Measurements from ENCODE around the gene MIF4GD.
"Not testable (repeated sequence)": the region's sequence is repeated elsewhere in the genome, so short reads cannot be mapped to it uniquely, and the experiment has no call there.

MIF4GD gene

GRCh38 chr17:75257228-75257627 lies 13.8 kb downstream of the MIF4GD start:
- not testable (repeated sequence) for DNase-seq

GRCh38 chr17:75255954-75256698 lies 14.9 kb downstream of the MIF4GD start:
- DNase-seq = not testable (repeated sequence)

DNA sequence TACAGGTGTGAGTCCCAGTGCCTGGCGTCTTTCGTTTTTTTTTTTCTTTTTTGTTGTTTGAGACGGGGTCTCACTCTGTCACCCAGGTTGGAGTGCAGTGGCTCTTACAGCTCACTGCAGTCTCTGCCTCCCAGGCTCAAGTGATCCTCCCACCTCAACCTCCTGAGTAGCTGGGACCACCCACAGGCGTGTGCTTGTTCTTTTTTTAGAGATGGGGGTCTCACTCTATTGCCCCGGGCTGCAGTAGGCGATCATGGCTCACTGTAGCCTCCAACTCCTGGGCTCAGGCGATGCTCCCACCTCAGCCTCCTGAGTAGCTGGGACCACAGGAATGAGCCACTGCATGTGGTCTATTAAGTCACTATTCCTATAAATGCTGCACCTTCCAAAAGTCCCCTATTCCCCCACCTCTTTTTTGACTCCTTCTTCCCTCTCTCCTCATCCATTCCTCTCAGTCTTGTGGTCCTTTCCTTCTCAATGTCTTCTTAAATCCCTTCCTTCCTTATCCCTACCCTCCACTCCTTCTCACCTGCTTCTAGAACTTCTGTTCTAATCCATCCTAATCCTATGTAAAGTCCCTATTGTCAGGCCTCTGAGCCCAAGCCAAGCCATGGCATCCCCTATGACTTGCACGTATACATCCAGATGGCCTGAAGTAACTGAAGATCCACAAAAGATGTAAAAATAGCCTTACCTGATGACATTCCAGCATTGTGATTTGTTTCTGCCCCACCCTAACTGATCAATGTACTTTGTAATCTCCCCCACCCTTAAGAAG lies 18.8 kb downstream of the MIF4GD start:
- no peak for DNase-seq

GRCh38 chr17:75250009-75250471 lies 21.0 kb downstream of the MIF4GD start:
- DNase-seq = no peak

DNA sequence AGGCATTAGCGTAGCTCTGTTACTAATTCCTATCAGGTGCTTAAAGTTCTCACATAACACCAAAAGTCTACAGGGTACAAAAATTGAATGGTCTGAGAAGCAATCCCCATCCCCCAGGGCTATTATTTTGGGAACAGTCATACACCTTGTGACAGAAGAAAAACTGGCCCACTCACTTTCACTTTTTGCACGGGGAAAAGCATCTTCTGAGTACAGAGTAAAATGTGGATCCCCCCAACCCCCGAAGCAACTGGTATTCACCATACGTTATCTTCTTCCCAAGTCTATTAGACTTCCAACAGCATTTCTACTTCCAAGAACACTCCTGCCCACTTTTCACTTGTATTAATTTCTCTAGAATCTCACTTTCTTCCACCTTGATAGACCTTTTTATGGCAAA lies 21.5 kb downstream of the MIF4GD start:
- no peak for DNase-seq

DNA sequence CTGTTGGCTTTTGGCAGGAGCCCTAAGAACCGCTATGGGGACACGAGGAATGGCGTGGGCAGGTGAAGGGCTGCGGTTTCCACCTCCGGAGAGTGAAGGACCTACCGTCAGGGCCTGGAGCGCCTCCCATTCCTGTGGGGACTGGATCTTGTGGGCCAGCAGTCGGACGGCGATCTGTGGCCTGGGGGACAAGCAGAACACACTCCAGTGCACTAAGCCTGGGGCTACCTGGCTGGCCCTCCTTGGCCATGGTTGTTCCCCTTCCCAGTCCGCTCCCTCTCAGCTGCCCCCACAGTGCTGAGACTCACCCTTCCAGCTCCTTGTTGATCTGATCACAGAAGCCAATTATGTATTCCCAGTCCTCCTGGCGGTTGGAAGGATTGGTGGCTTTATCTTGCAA lies 24.6 kb downstream of the MIF4GD start:
- DNase-seq = no peak

DNA sequence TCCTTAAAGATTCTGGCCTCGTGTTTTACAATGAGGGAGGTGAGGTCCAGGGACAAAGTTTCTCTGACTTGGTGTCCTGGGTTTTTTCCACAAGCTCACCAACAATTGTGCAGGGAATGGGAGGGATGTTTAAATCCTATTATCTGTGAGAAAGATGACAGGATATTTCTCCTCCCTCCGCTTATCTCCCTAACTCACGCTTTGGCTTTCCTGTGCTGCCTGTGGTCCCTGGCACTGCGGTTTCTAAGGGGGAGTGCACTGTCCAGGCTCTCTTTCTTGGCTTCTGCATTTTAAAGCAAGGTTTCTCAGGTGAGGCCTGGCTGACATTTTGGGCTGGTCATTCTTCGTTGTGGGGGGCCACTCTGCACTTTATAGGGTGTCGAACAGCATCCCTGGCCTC lies 26.0 kb downstream of the MIF4GD start:
- DNase-seq = no peak

GRCh38 chr17:75244133-75244866 lies 26.7 kb downstream of the MIF4GD start:
- no peak for DNase-seq

DNA sequence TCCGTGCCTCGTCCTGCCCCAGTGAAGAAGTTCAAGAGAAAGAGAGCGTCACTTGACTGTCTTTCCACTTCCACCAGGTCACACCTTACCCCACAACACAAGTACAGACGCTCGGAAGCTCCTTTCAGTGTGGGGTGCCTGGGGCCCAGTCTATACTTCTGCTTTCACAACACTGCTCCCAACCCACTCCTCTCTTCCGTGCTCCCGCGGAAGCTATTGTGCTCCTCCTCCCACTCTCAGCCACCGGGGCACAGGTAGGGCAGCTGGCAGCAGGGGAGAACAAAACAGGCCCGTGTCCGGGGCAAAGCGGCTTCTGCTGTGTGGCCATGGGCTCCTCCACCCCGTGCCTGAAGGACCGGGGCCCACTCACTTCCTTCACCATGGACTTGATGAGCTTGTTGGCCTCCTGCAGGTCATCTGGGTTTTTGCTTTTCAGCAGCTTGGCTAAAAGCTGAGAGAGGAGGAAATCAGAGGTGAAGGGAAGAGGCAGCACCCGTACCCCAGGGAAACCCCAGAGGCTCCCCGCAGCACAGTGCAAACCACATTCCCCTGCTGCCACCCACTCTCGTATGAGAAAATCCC lies 28.5 kb downstream of the MIF4GD start:
- DNase-seq = no peak

DNA sequence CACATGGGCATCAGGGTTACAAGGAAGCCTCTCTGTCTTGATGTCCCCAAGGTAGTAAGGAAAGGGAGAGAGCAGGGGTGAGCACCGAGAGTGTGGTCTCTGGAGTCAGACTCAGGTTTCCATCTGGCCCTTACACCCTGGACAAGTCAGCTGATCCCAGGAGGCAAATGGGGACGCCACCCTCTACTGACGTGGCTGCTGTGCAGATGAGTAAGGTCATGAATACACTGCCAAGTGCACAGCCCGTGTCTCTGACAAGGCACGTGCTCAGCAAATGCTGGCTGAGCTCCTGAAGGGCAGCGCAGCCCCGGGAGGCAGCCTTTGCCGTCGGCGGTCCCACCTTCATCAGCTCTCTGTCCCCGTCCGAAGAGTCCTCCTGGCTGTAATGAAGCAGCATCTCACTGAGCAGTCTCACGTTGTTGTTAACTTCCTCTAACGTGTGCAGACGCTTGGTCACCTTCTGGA lies 29.0 kb downstream of the MIF4GD start:
- DNase-seq = no peak

DNA sequence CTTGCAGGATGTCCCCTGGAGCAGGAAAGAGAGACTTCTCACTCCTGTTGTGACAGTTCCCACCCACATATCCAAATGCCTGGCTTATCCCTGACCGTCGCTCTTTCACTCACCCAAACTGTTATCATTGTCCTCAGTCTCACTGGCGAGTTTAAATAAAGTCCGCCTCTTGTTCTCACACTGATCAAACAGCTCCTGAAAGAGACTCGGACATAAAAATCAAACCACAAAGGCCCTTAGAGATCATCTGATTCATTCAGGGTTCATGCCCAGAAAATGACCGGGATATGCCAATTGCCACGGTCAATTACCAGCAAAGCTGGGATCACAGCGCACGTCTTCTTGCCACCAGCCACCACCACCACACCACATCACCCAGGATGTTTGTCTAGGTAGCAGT lies 29.5 kb downstream of the MIF4GD start:
- no peak for DNase-seq

DNA sequence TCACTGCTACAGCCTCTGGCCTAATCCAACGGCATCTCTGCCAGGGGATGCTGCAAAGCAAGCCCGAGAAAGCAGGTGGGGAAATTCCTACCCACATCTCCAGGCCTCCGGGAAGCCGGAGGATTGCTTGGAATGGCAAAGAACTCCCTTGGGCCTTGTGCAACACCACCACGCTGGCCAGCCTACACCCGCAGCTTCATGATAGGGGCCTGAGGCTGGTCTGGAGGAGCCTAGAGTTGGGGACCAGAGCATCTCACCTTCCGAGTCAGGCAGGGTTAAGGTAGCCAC lies 29.9 kb downstream of the MIF4GD start:
- DNase-seq = no peak

DNA sequence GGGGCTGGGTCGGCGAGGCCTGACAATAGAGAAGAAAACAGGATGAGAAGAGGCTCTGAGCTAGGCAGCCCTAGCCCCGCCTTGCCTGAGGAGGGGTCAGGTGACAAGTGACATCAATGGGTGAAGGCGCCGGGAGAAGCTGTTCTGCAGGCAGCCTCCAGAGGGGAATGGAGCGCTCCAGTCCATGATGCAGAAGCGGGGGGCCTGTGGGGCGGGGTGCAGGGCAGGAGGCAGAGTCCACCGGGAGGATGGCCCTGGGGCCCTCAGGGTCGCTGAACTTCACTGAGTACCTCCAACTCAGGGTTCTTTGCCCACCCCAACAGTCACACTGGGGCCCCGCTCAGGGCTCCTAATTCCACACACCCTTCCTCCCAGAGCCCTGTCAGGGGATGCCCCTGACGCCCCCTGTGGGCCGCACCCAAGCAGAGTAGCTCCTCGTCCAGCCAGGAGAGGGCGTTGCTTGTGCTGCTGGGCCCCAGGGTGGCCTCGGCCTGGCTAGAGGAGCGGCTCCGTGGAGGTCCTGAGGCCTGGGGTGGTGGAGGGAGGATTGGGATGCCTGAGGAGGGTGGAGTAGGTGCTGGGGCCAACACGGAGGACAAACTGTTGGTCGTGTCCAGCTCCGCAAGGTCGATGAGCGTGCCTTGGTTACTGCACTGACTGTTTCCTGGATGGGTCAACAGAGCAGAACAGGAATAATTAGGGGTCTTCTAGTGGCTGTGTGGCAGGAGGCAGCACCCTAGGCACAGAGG lies 30.5 kb downstream of the MIF4GD start:
- DNase-seq = no peak

GRCh38 chr17:75239778-75240393 lies 31.1 kb downstream of the MIF4GD start:
- no peak for DNase-seq

DNA sequence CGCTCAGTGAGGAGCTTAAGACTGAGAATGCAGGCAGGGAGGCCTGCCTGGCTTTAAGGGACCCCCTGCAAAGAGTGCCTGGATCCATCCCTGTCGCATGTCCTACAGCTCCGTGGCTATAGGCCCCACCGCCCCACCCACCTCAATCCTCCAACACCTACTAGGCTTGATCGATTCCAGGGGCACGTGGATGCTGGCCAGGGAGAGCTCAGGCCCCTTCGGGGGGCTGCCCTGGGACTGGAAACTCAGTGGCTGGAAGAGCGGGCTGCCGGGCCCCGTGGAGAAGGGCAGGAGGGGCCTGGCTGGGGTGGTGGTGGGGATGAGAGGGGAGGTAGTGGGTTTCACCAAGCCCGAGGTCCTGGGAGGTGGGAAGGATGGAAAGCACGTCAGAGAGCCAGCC lies 31.8 kb downstream of the MIF4GD start:
- no peak for DNase-seq

- no peak for DNase-seq
Observed at GRCh38 chr17:75238684-75239191, 32.3 kb downstream of the MIF4GD start.

GRCh38 chr17:75238020-75238580 lies 32.9 kb downstream of the MIF4GD start:
- DNase-seq = no peak

- no peak for DNase-seq
Observed at GRCh38 chr17:75237100-75238014, 33.7 kb downstream of the MIF4GD start.

DNA sequence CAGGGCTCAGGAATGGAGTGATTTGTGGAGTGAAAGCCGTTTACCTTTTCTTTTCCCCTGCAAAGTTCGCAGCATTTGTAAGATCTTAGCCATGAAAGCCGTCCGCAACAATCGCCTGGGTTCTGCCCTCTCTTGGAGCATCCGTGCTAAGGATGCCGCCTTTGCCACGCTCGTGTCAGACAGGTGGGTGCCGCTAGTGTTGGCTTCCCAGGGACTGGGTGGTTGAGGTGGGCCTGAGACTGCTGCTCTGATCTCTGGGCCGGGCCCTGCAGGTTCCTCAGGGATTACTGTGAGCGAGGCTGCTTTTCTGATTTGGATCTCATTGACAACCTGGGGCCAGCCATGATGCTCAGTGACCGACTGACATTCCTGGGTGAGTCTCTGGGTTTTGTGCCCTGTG lies 38.2 kb downstream of the MIF4GD start:
- no peak for DNase-seq

DNA sequence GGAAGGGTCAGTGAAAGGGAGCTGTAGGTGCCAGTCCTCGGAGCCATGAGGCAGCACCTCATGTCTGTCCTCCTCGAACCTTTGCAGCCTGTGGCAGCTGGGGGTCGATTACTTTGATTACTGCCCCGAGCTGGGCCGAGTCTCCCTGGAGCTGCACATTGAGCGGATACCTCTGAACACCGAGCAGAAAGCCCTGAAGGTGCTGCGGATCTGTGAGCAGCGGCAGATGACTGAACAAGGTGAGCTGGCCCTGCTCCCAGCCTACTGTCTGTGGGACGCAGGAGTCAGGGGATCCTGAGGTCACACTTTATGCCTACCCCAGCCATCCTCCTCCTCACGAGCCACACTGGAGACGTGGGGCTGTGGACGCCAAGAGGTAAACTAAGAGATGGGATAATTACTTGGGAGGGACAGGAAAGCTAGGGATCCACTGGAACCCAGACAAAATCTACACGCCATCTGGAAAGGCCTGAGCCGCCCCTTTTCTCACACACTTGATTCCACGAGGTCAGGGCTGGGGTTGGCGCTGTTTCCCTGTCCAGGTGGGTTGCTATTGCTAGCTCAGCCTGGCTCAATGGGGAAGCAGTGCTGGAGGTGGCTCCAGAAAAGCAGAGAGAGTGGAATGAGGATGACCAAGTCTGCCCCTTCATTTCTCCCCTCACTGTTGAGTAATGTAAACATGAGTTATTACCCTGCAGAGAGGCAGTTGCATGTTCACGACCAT lies 39.1 kb downstream of the MIF4GD start:
- DNase-seq = no peak

All from NCI-H187 treated with DMSO at 0.1 percent for 48 hours (cell line).